ENCODE results near the gene TTC12.

Gene TTC12

DNA sequence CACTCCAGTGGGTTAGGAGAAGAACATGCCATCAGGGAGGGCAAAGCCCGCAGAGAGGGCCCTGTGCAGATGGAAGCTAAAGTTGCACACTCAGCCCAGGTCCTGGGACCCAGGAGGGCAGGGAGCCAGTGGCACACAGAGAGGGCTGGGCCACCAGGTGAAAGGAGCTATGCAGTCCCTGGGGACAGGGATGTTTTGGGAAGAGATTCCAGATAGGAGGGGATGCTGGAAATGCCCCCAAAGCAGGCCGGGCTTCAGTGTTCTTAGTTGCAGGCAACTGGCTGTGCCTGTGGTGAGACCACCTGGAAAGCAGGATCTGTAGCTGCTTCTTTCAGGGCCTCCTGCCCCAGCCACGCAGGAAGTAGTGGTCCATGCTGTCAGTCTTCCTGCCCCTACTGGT lies 92.8 kb downstream of the TTC12 start:
- TF ChIP-seq, protein P1, sequence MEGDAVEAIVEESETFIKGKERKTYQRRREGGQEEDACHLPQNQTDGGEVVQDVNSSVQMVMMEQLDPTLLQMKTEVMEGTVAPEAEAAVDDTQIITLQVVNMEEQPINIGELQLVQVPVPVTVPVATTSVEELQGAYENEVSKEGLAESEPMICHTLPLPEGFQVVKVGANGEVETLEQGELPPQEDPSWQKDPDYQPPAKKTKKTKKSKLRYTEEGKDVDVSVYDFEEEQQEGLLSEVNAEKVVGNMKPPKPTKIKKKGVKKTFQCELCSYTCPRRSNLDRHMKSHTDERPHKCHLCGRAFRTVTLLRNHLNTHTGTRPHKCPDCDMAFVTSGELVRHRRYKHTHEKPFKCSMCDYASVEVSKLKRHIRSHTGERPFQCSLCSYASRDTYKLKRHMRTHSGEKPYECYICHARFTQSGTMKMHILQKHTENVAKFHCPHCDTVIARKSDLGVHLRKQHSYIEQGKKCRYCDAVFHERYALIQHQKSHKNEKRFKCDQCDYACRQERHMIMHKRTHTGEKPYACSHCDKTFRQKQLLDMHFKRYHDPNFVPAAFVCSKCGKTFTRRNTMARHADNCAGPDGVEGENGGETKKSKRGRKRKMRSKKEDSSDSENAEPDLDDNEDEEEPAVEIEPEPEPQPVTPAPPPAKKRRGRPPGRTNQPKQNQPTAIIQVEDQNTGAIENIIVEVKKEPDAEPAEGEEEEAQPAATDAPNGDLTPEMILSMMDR (IDR thresholded peaks at IDR 0.05; ENCODE audit: low read depth, low read length) = no peak
- no peak overlapping the region for H3K4me3 ChIP-seq (ENCODE audit: low read depth, low read length)
- in situ Hi-C loops (cut with HindIII; ENCODE audit: low sequenced_read_pairs) = no loop called here
- no peak for DNase-seq (ENCODE audit: low read depth, low spot score)

DNA sequence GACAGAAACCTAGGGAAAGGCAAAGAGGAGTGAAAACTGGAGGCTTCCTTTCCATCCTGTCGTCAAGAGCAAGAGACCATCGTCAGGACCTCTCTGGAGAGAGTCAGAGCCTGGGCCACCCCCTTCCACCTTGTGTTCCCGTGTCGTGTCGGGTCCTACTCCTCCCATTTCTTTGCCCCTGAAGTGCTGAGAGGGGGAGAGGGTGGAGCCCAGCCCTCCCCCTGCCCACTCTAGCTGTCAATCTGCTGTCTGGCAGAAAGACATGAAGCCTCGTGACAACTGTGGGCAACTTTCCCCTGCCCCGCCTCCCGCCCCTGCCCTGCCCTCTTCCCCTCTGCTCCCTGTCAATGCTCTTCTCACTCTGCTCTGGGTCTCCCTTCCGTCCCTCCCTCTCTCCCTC lies 93.8 kb downstream of the TTC12 start:
- in situ Hi-C loops (cut with HindIII; ENCODE audit: low sequenced_read_pairs) = no loop called here
- DNase-seq (ENCODE audit: low read depth, low spot score) = no peak
- H3K4me3 ChIP-seq (ENCODE audit: low read depth, low read length) = no peak overlapping the region
- TF ChIP-seq, protein P1 (IDR thresholded peaks at IDR 0.05; ENCODE audit: low read depth, low read length) = no peak

DNA sequence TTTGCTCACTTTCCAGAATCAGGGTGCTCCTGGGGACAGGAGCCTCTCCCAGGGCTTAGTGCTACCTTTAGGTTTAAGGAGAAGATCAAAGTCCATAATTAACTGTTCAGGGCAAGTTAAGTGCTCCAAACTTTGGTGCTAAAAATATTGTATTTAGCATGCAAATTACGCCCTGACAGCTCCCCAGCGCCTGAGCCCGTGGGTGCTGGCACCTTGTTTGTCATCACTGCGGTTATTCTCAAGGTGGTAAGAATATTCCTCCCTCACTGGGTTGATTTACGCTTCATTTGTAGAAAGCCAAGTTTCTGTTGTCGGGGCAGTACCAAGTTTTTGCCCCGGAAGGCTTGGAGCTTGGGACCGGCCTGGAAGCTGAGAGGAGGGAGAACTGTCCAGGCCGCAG lies 94.5 kb downstream of the TTC12 start:
- TF ChIP-seq, protein P1 (IDR thresholded peaks at IDR 0.05; ENCODE audit: low read depth, low read length) = no peak
- H3K4me3 ChIP-seq (ENCODE audit: low read depth, low read length) = no peak overlapping the region
- in situ Hi-C loops (cut with HindIII; ENCODE audit: low sequenced_read_pairs) = no loop called here
- DNase-seq (ENCODE audit: low read depth, low spot score) = no peak

DNA sequence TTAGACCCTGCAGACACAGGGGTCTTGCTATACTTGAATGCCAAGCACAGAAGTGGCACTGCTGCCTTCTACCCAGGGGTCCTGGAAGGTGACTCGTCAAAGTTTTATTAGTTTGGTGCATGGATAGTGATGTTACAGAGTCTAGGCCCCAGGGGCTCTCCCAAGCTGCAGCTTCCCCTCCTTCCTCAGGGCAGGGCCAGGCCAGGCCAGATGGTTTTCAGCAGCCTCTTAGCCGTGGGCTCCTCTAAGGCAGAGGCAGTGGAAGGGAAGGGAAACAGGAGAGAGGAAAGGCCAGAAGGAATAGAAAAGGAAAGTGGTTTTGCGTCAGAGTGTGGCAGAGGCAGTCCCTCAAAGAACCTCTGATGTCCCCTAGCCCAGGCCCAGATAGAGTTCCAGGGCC lies 95.1 kb downstream of the TTC12 start:
- H3K4me3 ChIP-seq (ENCODE audit: low read depth, low read length) = no peak overlapping the region
- no peak for DNase-seq (ENCODE audit: low read depth, low spot score)
- TF ChIP-seq, protein P1 (IDR thresholded peaks at IDR 0.05; ENCODE audit: low read depth, low read length) = no peak
- in situ Hi-C loops (cut with HindIII; ENCODE audit: low sequenced_read_pairs) = no loop called here

DNA sequence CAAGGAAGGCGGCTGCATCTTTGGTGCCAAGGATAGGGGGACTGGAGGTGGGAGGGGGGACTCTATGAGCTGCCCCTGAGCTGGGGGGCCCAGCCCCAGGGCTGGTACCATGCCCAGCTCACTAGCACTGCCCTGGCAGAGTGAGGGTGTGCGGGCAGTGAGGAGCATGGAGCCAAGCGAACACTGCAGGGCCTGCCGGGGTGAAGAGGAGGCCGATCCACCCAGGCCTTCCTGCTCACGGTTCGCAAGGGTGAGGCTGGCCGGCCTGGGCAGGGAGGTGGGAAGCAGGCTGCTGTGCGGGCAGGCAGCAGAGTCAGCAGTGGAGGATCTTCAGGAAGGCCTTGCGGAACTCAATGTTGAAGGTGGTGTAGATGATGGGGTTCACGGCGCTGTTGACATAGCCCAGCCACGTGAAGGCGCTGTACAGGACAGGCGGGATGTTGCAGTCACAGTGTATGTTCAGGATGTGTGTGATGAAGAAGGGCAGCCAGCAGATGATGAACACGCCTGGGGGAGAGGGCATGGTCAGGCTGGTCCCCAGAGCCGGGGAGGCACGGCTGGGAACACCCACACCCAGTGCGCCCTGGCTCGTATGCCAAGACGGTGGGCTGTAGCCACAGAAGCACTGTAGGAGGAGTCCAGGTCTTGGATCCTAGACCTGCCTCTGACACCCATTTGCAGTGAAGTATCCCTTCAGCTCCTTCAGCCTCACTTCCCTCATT lies 96.2 kb downstream of the TTC12 start:
- H3K4me3 ChIP-seq (ENCODE audit: low read depth, low read length) = no peak overlapping the region
- no peak for DNase-seq (ENCODE audit: low read depth, low spot score)
- TF ChIP-seq, protein P1 (IDR thresholded peaks at IDR 0.05; ENCODE audit: low read depth, low read length) = no peak
- in situ Hi-C loops (cut with HindIII; ENCODE audit: low sequenced_read_pairs) = no loop called here

DNA sequence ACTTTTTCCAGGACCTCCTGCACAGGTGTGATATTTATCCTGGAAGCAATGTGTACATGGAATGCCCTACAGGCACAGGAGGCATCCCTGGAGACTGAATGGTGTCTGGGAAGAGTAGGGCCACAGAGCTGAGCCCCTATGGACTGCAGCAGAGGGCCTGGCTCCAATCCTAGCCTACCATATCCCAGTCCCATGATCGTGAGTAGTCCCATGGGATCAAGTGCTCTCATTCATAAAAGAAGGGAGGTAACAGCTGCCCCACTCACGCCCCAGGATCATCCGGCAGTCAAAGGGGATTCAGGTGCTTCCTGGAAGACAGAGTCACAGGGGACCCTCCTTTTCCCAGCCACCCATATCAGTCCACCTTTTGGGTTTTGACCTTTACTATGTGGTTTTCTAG lies 97.2 kb downstream of the TTC12 start:
- in situ Hi-C loops (cut with HindIII; ENCODE audit: low sequenced_read_pairs) = no loop called here
- DNase-seq (ENCODE audit: low read depth, low spot score) = no peak
- no peak overlapping the region for H3K4me3 ChIP-seq (ENCODE audit: low read depth, low read length)
- TF ChIP-seq, protein P1 (IDR thresholded peaks at IDR 0.05; ENCODE audit: low read depth, low read length) = no peak
